K562 (cell line): ENCODE data around the gene FBXW7. TPM values are rescaled to one million over a fixed set of nuclear protein-coding genes. Genes with fewer than 3 reads are reported as not detected.
A peak's percentile ranks its signal among the peaks of the same experiment; 100 is the strongest.

Experiments used
- FOXK2 ChIP-seq, 2 experiments: fragments of 450-650 bp; IDR thresholded peaks in 1 of 2; conservative IDR thresholded peaks in 1 of 2; 2 replicates each; pipeline ENCODE4 v1.6.1; 2016; ENCODE audit warnings: low read depth in 2 of 2, mild to moderate bottlenecking in 1 of 2
- GTF2F1 ChIP-seq: IDR thresholded peaks from 2 replicates; pipeline ENCODE4 v1.6.1; 2011; ENCODE audit warnings: low read depth, low read length, improper control_type of control experiment
- HCFC1 ChIP-seq: IDR thresholded peaks from 2 replicates; pipeline ENCODE4 v1.6.1; 2012; ENCODE audit warnings: low read depth, low read length, improper control_type of control experiment
- HDGF ChIP-seq: fragments of 450-650 bp; IDR thresholded peaks from 2 replicates; pipeline ENCODE4 v1.6.1; 2016
- PURB ChIP-seq: sonication (generic); formaldehyde crosslinking; IDR thresholded peaks from 2 replicates; pipeline ENCODE4 v1.9.0; 2021; ENCODE audit warnings: low read depth, mild to moderate bottlenecking, missing genetic modification reagents
- RBM34 ChIP-seq: fragments of 200-400 bp; formaldehyde crosslinking; IDR thresholded peaks from 2 replicates; pipeline ENCODE4 v1.6.1; 2018; ENCODE audit warnings: low read length, borderline replicate concordance; ENCODE audit not compliant: insufficient read depth
- UBTF ChIP-seq, 2 experiments: IDR thresholded peaks; 2 replicates each; pipeline ENCODE4 v1.6.1; 2012; ENCODE audit warnings: improper control_type of control experiment in 2 of 2, low read depth in 2 of 2, low read length in 2 of 2, borderline replicate concordance in 1 of 2
- XRCC5 ChIP-seq: fragments of 200-400 bp; formaldehyde crosslinking; IDR thresholded peaks from 2 replicates; pipeline ENCODE4 v1.6.1; 2017; ENCODE audit warnings: low read depth, mild to moderate bottlenecking, low read length
- ZNF282 ChIP-seq: sonication (generic); formaldehyde crosslinking; IDR thresholded peaks from 2 replicates; pipeline ENCODE4 v1.8.1; 2023; ENCODE audit warnings: missing genetic modification reagents
- polyA plus RNA-seq, 8 experiments: library from polyadenylated mRNA; depleted of rRNA in 4 of 8; stranded (reverse) in 5 of 8; unstranded in 3 of 8; fragments of >200 nt; fragmentation: Nextera tagmentation in 2 of 8; fragmentation: Illumina TruSeq in 1 of 8; extraction: Ambion mirVana in 2 of 8; extraction: Trizol in 1 of 8; gene quantifications; 2 replicates each; pipeline versions ENCODE4 v1.2.1 to v1.2.3, GENCODE V29; 2011 to 2014; ENCODE audit warnings: inconsistent platforms in 1 of 8, missing spikeins in 1 of 8
- total RNA-seq, 7 experiments: library from RNA; depleted of rRNA in 6 of 7; stranded (reverse); fragments of >200 nt in 6 of 7; fragmentation: Illumina TruSeq in 2 of 7; extraction: Trizol in 2 of 7; gene quantifications; 2 replicates each; pipeline versions ENCODE4 v1.2.1 to v1.2.3, GENCODE V29; 2011 to 2021; ENCODE audit warnings: low replicate concordance in 1 of 7
- TF ChIP-seq, protein P1 (sequence below): fragments of 200-800 bp; sonication (Bioruptor generic); IDR thresholded peaks from 2 replicates; pipeline ENCODE4 v1.6.1; 2016; ENCODE audit warnings: missing genetic modification characterization, missing compliant biosample characterization

Gene FBXW7
- total and polyA plus RNA-seq, 9 of the 15 experiments (the other 6 are each of a cell fraction or from before 2014, with no cell fraction given), result 6.8 to 44.2 (median 16.4) TPM

DNA sequence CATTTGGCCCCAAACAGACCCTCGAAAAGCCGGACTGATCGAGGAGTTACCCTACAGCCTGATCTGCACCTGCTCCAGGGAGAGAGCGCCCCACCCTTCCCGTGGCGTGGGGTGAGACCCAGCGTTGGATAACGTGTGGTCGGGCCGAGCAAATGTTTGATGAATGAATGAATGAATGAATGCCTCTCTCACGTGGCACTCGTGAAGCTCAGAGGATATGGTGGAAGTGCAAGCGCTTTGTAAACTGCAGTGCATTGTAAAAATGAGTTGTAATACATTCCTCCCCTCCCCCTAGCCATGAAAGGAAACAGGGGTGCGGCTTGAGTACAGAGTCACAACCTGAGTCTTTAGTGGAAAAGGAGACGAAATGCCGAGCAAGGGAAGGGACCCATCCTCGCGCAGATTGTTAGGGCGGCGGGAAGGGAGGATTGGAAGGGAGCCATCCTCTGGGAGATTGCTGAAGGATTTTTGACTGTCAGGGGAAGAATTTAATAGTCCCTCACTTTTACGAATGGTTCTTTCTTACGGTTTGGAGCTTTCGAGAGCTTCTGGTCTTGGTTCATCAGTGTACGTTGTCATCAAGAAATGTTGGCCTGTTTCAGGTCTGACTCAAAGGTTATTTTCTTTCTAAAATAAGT lies 772 bp upstream of the FBXW7 start (continued):
- TF ChIP-seq UBTF (IDR thresholded peaks at IDR 0.05; ENCODE audit: borderline replicate concordance in 1 of 2, low read depth in 2 of 2, low read length in 2 of 2) (no peak), HDGF (no peak), RBM34 (no peak), FOXK2 (conservative IDR thresholded peaks at IDR 0.05 in 1 of 2, IDR thresholded peaks at IDR 0.05 in 1 of 2; ENCODE audit: low read depth in 2 of 2) (peak in 1 of 2 experiments; percentile 39; a peak in 1 of 4 replicates), HCFC1 (no peak), PURB (CRISPR knock-in tag) (no peak), GTF2F1 (no peak), ZNF282 (no peak), XRCC5 (no peak)
- TF ChIP-seq, protein P1, sequence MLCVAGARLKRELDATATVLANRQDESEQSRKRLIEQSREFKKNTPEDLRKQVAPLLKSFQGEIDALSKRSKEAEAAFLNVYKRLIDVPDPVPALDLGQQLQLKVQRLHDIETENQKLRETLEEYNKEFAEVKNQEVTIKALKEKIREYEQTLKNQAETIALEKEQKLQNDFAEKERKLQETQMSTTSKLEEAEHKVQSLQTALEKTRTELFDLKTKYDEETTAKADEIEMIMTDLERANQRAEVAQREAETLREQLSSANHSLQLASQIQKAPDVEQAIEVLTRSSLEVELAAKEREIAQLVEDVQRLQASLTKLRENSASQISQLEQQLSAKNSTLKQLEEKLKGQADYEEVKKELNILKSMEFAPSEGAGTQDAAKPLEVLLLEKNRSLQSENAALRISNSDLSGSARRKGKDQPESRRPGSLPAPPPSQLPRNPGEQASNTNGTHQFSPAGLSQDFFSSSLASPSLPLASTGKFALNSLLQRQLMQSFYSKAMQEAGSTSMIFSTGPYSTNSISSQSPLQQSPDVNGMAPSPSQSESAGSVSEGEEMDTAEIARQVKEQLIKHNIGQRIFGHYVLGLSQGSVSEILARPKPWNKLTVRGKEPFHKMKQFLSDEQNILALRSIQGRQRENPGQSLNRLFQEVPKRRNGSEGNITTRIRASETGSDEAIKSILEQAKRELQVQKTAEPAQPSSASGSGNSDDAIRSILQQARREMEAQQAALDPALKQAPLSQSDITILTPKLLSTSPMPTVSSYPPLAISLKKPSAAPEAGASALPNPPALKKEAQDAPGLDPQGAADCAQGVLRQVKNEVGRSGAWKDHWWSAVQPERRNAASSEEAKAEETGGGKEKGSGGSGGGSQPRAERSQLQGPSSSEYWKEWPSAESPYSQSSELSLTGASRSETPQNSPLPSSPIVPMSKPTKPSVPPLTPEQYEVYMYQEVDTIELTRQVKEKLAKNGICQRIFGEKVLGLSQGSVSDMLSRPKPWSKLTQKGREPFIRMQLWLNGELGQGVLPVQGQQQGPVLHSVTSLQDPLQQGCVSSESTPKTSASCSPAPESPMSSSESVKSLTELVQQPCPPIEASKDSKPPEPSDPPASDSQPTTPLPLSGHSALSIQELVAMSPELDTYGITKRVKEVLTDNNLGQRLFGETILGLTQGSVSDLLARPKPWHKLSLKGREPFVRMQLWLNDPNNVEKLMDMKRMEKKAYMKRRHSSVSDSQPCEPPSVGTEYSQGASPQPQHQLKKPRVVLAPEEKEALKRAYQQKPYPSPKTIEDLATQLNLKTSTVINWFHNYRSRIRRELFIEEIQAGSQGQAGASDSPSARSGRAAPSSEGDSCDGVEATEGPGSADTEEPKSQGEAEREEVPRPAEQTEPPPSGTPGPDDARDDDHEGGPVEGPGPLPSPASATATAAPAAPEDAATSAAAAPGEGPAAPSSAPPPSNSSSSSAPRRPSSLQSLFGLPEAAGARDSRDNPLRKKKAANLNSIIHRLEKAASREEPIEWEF (CRISPR knock-in tag), result no peak
